Calu3 (cell line): ENCODE measurements around the gene FCN1. TPM values are rescaled to one million over a fixed set of nuclear protein-coding genes. Genes with fewer than 3 reads are reported as not detected.

Experiments
- BruUV-seq: library from RNA; stranded (reverse); fragments of 400-500 nt; replicated peaks from 2 replicates; lab custom pipeline; 2021; lab: Mats Ljungman, UMichigan
- CTCF ChIA-PET: fragments of 300-600 bp; sonication (Branson Sonifier 250); formaldehyde crosslinking; loops from one replicate; lab custom pipeline; 2022; ENCODE audit warnings: antibody characterized with exemption; lab: Charles Lee
- DNase-seq: peaks from one replicate; pipeline ENCODE4 v3.0.0; 2022
- H3K27ac Mint-ChIP-seq: one replicate; pipeline ENCODE4 v1.8.0; 2022; ENCODE audit warnings: mixed read lengths; ENCODE audit not compliant: unreplicated experiment
- H3K27me3 Mint-ChIP-seq: one replicate; pipeline ENCODE4 v1.8.0; 2022; ENCODE audit warnings: mixed read lengths; ENCODE audit not compliant: unreplicated experiment
- H3K36me3 Mint-ChIP-seq: one replicate; pipeline ENCODE4 v1.8.0; 2022; ENCODE audit warnings: mild to moderate bottlenecking, moderate library complexity, mixed read lengths; ENCODE audit not compliant: insufficient read depth, unreplicated experiment
- H3K4me1 Mint-ChIP-seq: one replicate; pipeline ENCODE4 v1.8.0; 2022; ENCODE audit warnings: mild to moderate bottlenecking, low read depth, mixed read lengths; ENCODE audit not compliant: unreplicated experiment
- H3K4me3 Mint-ChIP-seq: one replicate; pipeline ENCODE4 v1.8.0; 2022; ENCODE audit warnings: mild to moderate bottlenecking, low read depth, moderate library complexity, mixed read lengths; ENCODE audit not compliant: unreplicated experiment
- H3K9me3 Mint-ChIP-seq: one replicate; pipeline ENCODE4 v1.8.0; 2022; ENCODE audit warnings: low read depth, mixed read lengths; ENCODE audit not compliant: unreplicated experiment
- intact Hi-C: fragments of 100-400 bp; cut with micrococcal nuclease; formaldehyde crosslinking; loops from one replicate; pipeline ENCODE4 v1.10.0; 2022; ENCODE audit not compliant: unreplicated experiment
- total RNA-seq: library from RNA; stranded (reverse); gene quantifications from 2 replicates; pipeline ENCODE4 v1.2.3, GENCODE V29; 2022
- TF ChIP-seq, protein P1 (sequence below): fragments of 200-600 bp; IDR thresholded peaks from one replicate; pipeline ENCODE4 v1.8.0; 2022; ENCODE audit warnings: antibody characterized with exemption; ENCODE audit not compliant: unreplicated experiment

FCN1 gene
- total RNA-seq, 1 experiment from 2014 or later, result not detected

DNA sequence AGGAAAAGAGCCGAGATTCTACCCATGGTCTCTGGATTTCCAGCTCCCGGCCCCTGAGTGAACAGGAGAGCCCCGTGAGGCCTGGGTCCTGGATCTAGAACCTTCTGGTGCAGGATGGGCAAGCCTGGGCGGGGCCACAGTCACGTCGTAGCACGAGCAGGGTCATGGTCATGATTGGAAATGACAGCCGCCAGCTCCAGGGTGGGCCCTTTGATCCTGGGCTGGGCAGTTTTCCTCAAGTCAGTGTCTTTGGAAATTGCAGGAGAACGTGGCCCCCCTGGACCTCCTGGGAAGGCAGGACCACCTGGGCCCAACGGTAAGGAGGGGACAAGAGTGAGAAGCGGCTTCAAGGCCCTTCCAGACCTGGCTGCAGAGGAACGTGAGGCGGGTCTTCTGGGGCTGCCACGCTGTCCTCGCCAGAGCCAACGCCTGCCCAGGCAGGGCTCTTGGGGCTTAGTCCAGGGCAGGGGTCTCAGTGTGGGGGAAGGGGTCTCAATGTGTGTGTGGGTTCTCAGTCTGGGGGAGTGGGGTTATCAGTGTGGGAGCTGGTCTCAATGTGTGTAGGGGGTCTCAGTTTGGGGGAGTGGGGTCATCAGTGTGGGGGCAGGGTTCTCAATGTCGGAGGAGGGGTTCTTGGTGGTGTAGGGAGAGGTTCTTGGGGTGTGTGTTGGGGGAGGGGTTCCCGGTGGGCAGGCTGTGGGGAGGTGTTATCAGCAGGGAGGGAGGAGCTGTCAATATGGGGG is 34.5 kb downstream of the FCN1 start:
- H3K9me3 Mint-ChIP-seq, result peaks cover 3% of the 10 kb centered on the region
- TF ChIP-seq, protein P1, sequence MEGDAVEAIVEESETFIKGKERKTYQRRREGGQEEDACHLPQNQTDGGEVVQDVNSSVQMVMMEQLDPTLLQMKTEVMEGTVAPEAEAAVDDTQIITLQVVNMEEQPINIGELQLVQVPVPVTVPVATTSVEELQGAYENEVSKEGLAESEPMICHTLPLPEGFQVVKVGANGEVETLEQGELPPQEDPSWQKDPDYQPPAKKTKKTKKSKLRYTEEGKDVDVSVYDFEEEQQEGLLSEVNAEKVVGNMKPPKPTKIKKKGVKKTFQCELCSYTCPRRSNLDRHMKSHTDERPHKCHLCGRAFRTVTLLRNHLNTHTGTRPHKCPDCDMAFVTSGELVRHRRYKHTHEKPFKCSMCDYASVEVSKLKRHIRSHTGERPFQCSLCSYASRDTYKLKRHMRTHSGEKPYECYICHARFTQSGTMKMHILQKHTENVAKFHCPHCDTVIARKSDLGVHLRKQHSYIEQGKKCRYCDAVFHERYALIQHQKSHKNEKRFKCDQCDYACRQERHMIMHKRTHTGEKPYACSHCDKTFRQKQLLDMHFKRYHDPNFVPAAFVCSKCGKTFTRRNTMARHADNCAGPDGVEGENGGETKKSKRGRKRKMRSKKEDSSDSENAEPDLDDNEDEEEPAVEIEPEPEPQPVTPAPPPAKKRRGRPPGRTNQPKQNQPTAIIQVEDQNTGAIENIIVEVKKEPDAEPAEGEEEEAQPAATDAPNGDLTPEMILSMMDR, result no peak
- no TSS peak for BruUV-seq
- H3K4me1 Mint-ChIP-seq, result no peaks in the 10 kb centered on the region
- intact Hi-C loops, result no loop called here
- DNase-seq, result no peak
- no peak overlapping the region for H3K27ac Mint-ChIP-seq
- H3K36me3 Mint-ChIP-seq, result no peaks in the 10 kb centered on the region
- H3K27me3 Mint-ChIP-seq, result no peaks in the 10 kb centered on the region
- no peak overlapping the region for H3K4me3 Mint-ChIP-seq
- CTCF ChIA-PET, result no interaction called here

DNA sequence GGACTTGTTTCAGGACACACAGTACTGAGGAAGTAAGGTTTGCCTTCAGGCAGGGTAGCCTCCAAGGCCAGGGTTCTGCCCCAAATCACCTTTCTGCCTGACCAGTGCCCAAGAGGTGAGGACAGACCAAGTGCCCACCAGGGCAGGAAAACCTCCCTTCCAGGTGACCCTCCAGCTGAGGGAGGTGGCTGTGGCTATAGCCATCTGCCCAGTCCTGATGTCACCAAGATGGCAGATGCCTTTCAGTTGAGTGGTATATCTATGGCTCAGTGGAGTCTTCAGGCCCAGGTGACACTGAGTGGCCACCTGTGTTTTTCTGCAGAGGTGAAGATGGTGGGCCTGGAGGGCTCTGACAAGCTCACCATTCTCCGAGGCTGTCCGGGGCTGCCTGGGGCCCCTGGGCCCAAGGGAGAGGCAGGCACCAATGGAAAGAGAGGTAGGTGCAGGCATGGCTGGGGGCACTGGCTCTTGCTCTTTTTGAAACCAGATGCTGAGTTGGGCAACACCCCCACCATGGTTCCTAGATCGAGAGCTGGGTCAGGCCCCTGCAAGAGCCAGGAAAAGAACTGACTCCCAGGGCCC is 35.4 kb downstream of the FCN1 start:
- TF ChIP-seq, protein P1, result no peak
- Mint-ChIP-seq H3K4me3 (no peak overlapping the region), H3K27me3 (no peaks in the 10 kb centered on the region), H3K4me1 (no peaks in the 10 kb centered on the region), H3K9me3 (peaks cover 3% of the 10 kb centered on the region), H3K27ac (no peak overlapping the region), H3K36me3 (no peaks in the 10 kb centered on the region)
- BruUV-seq, result no TSS peak
- DNase-seq, result no peak
- intact Hi-C loops, result no loop called here
- CTCF ChIA-PET, result no interaction called here

DNA sequence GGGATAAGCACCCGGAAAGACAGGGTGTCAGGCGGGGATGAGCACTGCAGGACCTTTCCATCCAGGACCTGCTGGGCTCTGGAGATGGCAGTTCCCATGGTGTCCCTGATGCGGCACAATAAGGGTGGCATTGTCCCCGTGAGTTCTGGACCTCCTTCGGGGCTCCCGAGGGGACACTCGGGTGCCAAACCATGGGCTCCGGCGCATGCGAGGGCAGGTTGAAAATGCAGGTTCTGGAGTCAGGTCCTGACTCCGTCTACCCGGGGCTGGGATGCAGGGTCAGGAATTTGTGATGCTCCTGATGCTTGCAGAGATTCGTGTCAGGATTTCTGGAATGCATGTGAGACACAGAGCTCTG is 36.4 kb downstream of the FCN1 start:
- Mint-ChIP-seq H3K36me3 (no peaks in the 10 kb centered on the region), H3K9me3 (peaks cover 3% of the 10 kb centered on the region), H3K4me1 (no peaks in the 10 kb centered on the region), H3K4me3 (no peak overlapping the region), H3K27me3 (no peaks in the 10 kb centered on the region), H3K27ac (no peak overlapping the region)
- DNase-seq, result no peak
- CTCF ChIA-PET, result no interaction called here
- TF ChIP-seq, protein P1, result no peak
- BruUV-seq, result no TSS peak
- intact Hi-C loops, result no loop called here

DNA sequence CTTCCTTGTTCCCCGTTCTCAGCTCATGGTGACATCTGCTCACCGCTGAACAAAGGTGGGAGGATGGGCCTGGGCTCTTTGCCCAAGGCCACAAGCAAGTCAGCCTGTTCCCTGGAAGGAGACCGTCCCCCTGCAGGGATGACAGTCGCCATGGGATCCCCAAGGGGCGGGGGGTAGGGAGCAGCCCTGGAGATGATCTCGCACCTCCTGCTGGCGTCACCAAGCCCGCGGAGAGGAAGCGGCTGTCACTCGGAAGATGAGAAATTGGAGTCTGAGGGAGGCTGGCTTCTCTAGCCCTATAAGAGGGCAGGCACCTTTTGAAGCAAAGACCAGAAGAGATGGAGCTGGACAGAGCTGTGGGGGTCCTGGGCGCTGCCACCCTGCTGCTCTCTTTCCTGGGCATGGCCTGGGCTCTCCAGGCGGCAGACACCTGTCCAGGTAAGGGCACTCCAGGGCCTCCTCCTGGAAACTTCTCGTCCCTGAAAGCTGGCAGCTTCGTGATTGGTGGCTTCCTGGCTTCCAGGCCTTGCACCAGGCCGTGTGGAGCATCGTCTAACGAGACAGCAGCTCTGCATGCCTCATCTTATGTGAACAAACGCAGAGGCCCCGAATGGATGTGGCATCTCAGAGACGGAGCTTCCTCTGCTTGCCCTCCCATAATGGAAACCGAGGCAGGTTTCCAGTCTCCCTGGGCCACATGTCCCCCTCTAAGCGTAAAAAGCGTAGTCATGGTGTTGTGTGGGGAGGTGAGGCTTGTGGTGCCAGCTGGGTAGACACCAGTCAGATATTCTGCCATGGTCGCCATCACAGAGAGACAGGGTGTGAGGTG is 37.0 kb downstream of the FCN1 start, which contains the start of gene FCN2:
TSS of gene FCN2 (plus strand) at position 327 of the 829 bp plus-strand sequence. CDS start at position 339, 12 bp downstream.
- no peaks in the 10 kb centered on the region for H3K36me3 Mint-ChIP-seq
- H3K4me1 Mint-ChIP-seq, result no peaks in the 10 kb centered on the region
- intact Hi-C loops, result no loop called here
- DNase-seq, result no peak
- H3K27ac Mint-ChIP-seq, result no peak within 1 kb of the TSS
- no TSS peak for BruUV-seq
- TF ChIP-seq, protein P1, result no peak
- CTCF ChIA-PET, result no interaction called here
- no peaks in the 10 kb centered on the region for H3K27me3 Mint-ChIP-seq
- H3K4me3 Mint-ChIP-seq, result no peak within 1 kb of the TSS
- peaks cover 3% of the 10 kb centered on the region for H3K9me3 Mint-ChIP-seq
